A549 (cell line): Measurements from ENCODE around the gene CHID1.
A peak's percentile ranks its signal among the peaks of the same experiment; 100 is the strongest.

ENCODE experiments used
- FOSL2 ChIP-seq, 2 experiments: fragments of 450-650 bp in 1 of 2; fragments of >200 bp in 1 of 2; sonication (Bioruptor Twin) in 1 of 2; formaldehyde crosslinking; IDR thresholded peaks; 2 replicates each; pipeline versions ENCODE4 v1.5.0 to v1.6.1; 2016 to 2020; ENCODE audit warnings: mild to moderate bottlenecking in 1 of 2, moderate library complexity in 1 of 2
- JUNB ChIP-seq: fragments of >200 bp; sonication (Bioruptor Twin); formaldehyde crosslinking; IDR thresholded peaks from 2 replicates; pipeline ENCODE4 v1.6.1; 2016
- MAFK ChIP-seq: fragments of 450-650 bp; IDR thresholded peaks from 2 replicates; pipeline ENCODE4 v1.6.1; 2014; ENCODE audit not compliant: partially characterized antibody
- MYC ChIP-seq: IDR thresholded peaks from 2 replicates; pipeline ENCODE4 v1.6.1; 2012; ENCODE audit warnings: mild to moderate bottlenecking, inconsistent platforms, low read length, improper control_type of control experiment, borderline replicate concordance
- POLR2A ChIP-seq: IDR thresholded peaks from 2 replicates; pipeline ENCODE4 v1.6.1; 2012; ENCODE audit warnings: mild to moderate bottlenecking, low read length
- RAD21 ChIP-seq, 2 experiments: fragments of >200 bp in 1 of 2; sonication (Bioruptor Twin) in 1 of 2; formaldehyde crosslinking in 1 of 2; IDR thresholded peaks in 1 of 2; conservative IDR thresholded peaks in 1 of 2; 2 replicates in 1 of 2; 3 replicates in 1 of 2; pipeline ENCODE4 v1.6.1; 2012 to 2018; ENCODE audit warnings: inconsistent platforms in 1 of 2
- RARB ChIP-seq: fragments of 250-450 bp; sonication (Bioruptor Pico); IDR thresholded peaks from 2 replicates; pipeline ENCODE4 v1.8.0; 2021; ENCODE audit warnings: mild to moderate bottlenecking, moderate library complexity
- TF ChIP-seq, protein P1 (sequence below): fragments of >200 bp; sonication (Bioruptor Twin); formaldehyde crosslinking; IDR thresholded peaks from 3 replicates; pipeline ENCODE4 v1.5.1; 2016
- TF ChIP-seq, protein P2 (sequence below): fragments of 200-600 bp; sonication (generic); IDR thresholded peaks from 2 replicates; pipeline ENCODE4 v1.6.1; 2016; ENCODE audit warnings: antibody characterized with exemption, mild to moderate bottlenecking, moderate library complexity
- TF ChIP-seq, protein P3 (sequence below): IDR thresholded peaks from 2 replicates; pipeline ENCODE4 v1.6.1; 2012

DNA sequence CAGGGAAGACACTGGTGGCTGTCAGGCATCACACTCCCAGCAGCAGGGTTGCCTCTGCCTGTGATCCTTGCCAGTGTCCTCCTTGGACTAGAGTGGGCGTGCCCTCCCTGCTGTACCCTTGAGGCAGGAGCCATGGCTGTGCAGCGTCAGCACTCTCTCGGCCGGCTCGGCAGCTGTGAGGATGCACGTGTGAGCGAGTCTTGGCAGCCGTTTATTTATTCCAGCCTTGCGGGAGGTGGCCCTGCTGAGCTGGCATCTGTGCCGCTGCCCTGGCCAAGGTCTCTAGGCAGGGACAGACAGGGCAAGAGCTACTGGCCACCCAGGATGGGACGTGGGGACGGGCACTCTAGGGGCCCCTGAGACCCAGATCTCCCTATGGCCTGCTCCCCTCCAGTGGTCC lies 34.1 kb downstream of the CHID1 start:
- peak; percentile 40 for TF ChIP-seq MAFK
- TF ChIP-seq, protein P1, sequence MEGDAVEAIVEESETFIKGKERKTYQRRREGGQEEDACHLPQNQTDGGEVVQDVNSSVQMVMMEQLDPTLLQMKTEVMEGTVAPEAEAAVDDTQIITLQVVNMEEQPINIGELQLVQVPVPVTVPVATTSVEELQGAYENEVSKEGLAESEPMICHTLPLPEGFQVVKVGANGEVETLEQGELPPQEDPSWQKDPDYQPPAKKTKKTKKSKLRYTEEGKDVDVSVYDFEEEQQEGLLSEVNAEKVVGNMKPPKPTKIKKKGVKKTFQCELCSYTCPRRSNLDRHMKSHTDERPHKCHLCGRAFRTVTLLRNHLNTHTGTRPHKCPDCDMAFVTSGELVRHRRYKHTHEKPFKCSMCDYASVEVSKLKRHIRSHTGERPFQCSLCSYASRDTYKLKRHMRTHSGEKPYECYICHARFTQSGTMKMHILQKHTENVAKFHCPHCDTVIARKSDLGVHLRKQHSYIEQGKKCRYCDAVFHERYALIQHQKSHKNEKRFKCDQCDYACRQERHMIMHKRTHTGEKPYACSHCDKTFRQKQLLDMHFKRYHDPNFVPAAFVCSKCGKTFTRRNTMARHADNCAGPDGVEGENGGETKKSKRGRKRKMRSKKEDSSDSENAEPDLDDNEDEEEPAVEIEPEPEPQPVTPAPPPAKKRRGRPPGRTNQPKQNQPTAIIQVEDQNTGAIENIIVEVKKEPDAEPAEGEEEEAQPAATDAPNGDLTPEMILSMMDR = no peak
- no peak for TF ChIP-seq POLR2A
- no peak for TF ChIP-seq RAD21 (conservative IDR thresholded peaks at IDR 0.05 in 1 of 2, IDR thresholded peaks at IDR 0.05 in 1 of 2)
- no peak for TF ChIP-seq RARB (CRISPR knock-in tag)
- TF ChIP-seq JUNB = no peak
- TF ChIP-seq MYC = no peak
- TF ChIP-seq, protein P2, sequence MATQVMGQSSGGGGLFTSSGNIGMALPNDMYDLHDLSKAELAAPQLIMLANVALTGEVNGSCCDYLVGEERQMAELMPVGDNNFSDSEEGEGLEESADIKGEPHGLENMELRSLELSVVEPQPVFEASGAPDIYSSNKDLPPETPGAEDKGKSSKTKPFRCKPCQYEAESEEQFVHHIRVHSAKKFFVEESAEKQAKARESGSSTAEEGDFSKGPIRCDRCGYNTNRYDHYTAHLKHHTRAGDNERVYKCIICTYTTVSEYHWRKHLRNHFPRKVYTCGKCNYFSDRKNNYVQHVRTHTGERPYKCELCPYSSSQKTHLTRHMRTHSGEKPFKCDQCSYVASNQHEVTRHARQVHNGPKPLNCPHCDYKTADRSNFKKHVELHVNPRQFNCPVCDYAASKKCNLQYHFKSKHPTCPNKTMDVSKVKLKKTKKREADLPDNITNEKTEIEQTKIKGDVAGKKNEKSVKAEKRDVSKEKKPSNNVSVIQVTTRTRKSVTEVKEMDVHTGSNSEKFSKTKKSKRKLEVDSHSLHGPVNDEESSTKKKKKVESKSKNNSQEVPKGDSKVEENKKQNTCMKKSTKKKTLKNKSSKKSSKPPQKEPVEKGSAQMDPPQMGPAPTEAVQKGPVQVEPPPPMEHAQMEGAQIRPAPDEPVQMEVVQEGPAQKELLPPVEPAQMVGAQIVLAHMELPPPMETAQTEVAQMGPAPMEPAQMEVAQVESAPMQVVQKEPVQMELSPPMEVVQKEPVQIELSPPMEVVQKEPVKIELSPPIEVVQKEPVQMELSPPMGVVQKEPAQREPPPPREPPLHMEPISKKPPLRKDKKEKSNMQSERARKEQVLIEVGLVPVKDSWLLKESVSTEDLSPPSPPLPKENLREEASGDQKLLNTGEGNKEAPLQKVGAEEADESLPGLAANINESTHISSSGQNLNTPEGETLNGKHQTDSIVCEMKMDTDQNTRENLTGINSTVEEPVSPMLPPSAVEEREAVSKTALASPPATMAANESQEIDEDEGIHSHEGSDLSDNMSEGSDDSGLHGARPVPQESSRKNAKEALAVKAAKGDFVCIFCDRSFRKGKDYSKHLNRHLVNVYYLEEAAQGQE = no peak
- TF ChIP-seq, protein P3, sequence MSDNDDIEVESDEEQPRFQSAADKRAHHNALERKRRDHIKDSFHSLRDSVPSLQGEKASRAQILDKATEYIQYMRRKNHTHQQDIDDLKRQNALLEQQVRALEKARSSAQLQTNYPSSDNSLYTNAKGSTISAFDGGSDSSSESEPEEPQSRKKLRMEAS = no peak
- TF ChIP-seq FOSL2 (IDR thresholded peaks at IDR 0.05) = no peak
- TF ChIP-seq FOSL2 (CRISPR knock-in tag; IDR thresholded peaks at IDR 0.05) = no peak
